H1 (cell line): Measurements from ENCODE around the gene CACFD1. TPM values are rescaled to one million over a fixed set of nuclear protein-coding genes. Genes with fewer than 3 reads are reported as not detected.

Experiments
- CTCF ChIA-PET: fragments of 300-600 bp; sonication (Branson Sonifier 250); formaldehyde crosslinking; loops from one replicate; lab custom pipeline; 2021; ENCODE audit not compliant: partially characterized antibody; lab: Charles Lee
- POLR2A ChIA-PET: fragments of 300-600 bp; sonication (Branson Sonifier 250); formaldehyde crosslinking; loops from one replicate; lab custom pipeline; 2021; ENCODE audit warnings: inconsistent platforms; ENCODE audit not compliant: partially characterized antibody; lab: Charles Lee
- DNase-seq, 2 experiments: peaks; one replicate each; pipeline versions ENCODE4 v3.0.0 to v3.0.0-alpha.2; 2010 to 2022; ENCODE audit warnings: low spot score in 2 of 2, low read depth in 1 of 2, mixed read lengths in 1 of 2
- FAIRE-seq: peaks from 2 replicates; lab custom pipeline; 2011; peaks lifted over from hg19 to GRCh38; lab: Jason Lieb, UNC
- H2AFZ ChIP-seq: 2 replicates; pipeline ENCODE4 v1.8.1; 2012; ENCODE audit warnings: low read length, inconsistent platforms
- H2AK5ac ChIP-seq: 2 replicates; pipeline ENCODE4 v1.6.1; 2013; ENCODE audit warnings: low read depth, low read length
- H2BK120ac ChIP-seq: replicated peaks from 2 replicates; pipeline ENCODE3; 2013; ENCODE audit warnings: low read depth, low read length, inconsistent platforms
- H2BK12ac ChIP-seq: 2 replicates; pipeline ENCODE4 v1.6.1; 2013; ENCODE audit warnings: low read depth, low read length
- H2BK15ac ChIP-seq: 2 replicates; pipeline ENCODE4 v1.6.1; 2013; ENCODE audit warnings: low read length
- H2BK20ac ChIP-seq: 2 replicates; pipeline ENCODE4 v1.6.1; 2013; ENCODE audit warnings: low read length
- H2BK5ac ChIP-seq: 2 replicates; pipeline ENCODE4 v1.6.1; 2013; ENCODE audit warnings: low read depth, low read length
- H3K14ac ChIP-seq: 2 replicates; pipeline ENCODE4 v1.6.1; 2013; ENCODE audit warnings: inconsistent platforms; ENCODE audit not compliant: insufficient read length
- H3K18ac ChIP-seq: 2 replicates; pipeline ENCODE4 v1.6.1; 2013; ENCODE audit warnings: low read length; ENCODE audit errors: extremely low read depth
- H3K23ac ChIP-seq: 2 replicates; pipeline ENCODE4 v1.6.1; 2013; ENCODE audit warnings: inconsistent platforms; ENCODE audit not compliant: insufficient read length
- H3K23me2 ChIP-seq: 2 replicates; pipeline ENCODE4 v1.6.1; 2013; ENCODE audit warnings: low read depth, low read length
- H3K27ac ChIP-seq: 2 replicates; pipeline ENCODE4 v1.6.1; 2011; ENCODE audit warnings: low read depth, low read length, inconsistent platforms
- H3K27me3 ChIP-seq, 4 experiments: replicated peaks in 1 of 4; 1 replicate in 1 of 4; 2 replicates in 3 of 4; pipeline versions ENCODE4 v1.6.1 to v1.8.1; 2011 to 2013; ENCODE audit warnings: low read length in 3 of 4, mild to moderate bottlenecking in 3 of 4, inconsistent platforms in 2 of 4, mixed read lengths in 2 of 4, moderate library complexity in 1 of 4; ENCODE audit not compliant: control insufficient read depth in 3 of 4, insufficient read depth in 3 of 4; ENCODE audit errors: extremely low read depth in 1 of 4
- H3K36me3 ChIP-seq, 4 experiments: 2 replicates each; pipeline versions ENCODE4 v1.6.1 to v1.8.1; 2011 to 2013; ENCODE audit warnings: mild to moderate bottlenecking in 4 of 4, low read length in 3 of 4, moderate library complexity in 2 of 4, control low read depth in 1 of 4, inconsistent platforms in 1 of 4; ENCODE audit not compliant: insufficient read depth in 4 of 4, control insufficient read depth in 2 of 4
- H3K4ac ChIP-seq: replicated peaks from 2 replicates; pipeline ENCODE3; 2013; ENCODE audit warnings: low read length, low read depth, mixed read lengths, inconsistent platforms; ENCODE audit not compliant: insufficient read length
- H3K4me1 ChIP-seq, 4 experiments: replicated peaks in 1 of 4; 1 replicate in 1 of 4; 2 replicates in 3 of 4; pipeline versions ENCODE4 v1.6.1 to v1.8.1; 2011 to 2013; ENCODE audit warnings: low read length in 3 of 4, inconsistent platforms in 2 of 4, mixed read lengths in 1 of 4; ENCODE audit not compliant: insufficient read depth in 4 of 4, control insufficient read depth in 3 of 4
- H3K4me2 ChIP-seq, 2 experiments: 2 replicates each; pipeline versions ENCODE4 v1.6.1 to v1.8.1; 2011 to 2013; ENCODE audit warnings: low read depth in 2 of 2, low read length in 2 of 2, control low read depth in 1 of 2, inconsistent platforms in 1 of 2, mild to moderate bottlenecking in 1 of 2; ENCODE audit not compliant: insufficient read depth in 1 of 2
- H3K4me3 ChIP-seq, 4 experiments: fragments of 200-600, 300-600 bp in 1 of 4; sonication (generic), shearing (Covaris generic), sonication (Bioruptor Twin) in 1 of 4; 2 replicates each; pipeline versions ENCODE4 v1.5.1 to v1.8.1; 2011 to 2016; ENCODE audit warnings: low read length in 4 of 4, low read depth in 3 of 4, control low read depth in 2 of 4, inconsistent platforms in 2 of 4, mild to moderate bottlenecking in 2 of 4, mixed read lengths in 1 of 4, moderate library complexity in 1 of 4; ENCODE audit not compliant: insufficient read depth in 2 of 4; ENCODE audit errors: extremely low read depth in 1 of 4
- H3K56ac ChIP-seq: replicated peaks from 2 replicates; pipeline ENCODE3; 2013; ENCODE audit warnings: low read depth, mild to moderate bottlenecking, mixed read lengths, low read length, inconsistent platforms; ENCODE audit not compliant: insufficient read length
- H3K79me1 ChIP-seq: 2 replicates; pipeline ENCODE4 v1.6.1; 2013; ENCODE audit warnings: low read depth, low read length, control low read depth
- H3K79me2 ChIP-seq, 2 experiments: 2 replicates each; pipeline versions ENCODE4 v1.6.1 to v1.8.1; 2012 to 2013; ENCODE audit warnings: low read length in 2 of 2, mild to moderate bottlenecking in 2 of 2, inconsistent platforms in 1 of 2; ENCODE audit not compliant: insufficient read depth in 2 of 2, control insufficient read depth in 1 of 2
- H3K9ac ChIP-seq, 4 experiments: replicated peaks in 1 of 4; 1 replicate in 1 of 4; 2 replicates in 3 of 4; pipeline versions ENCODE4 v1.6.1 to v1.8.1; 2011 to 2013; ENCODE audit warnings: low read depth in 3 of 4, low read length in 3 of 4, control low read depth in 2 of 4, mild to moderate bottlenecking in 2 of 4, moderate library complexity in 2 of 4, inconsistent platforms in 1 of 4; ENCODE audit errors: extremely low read depth in 1 of 4
- H3K9me3 ChIP-seq, 2 experiments: 2 replicates each; pipeline versions ENCODE4 v1.6.1 to v1.8.1; 2012 to 2013; ENCODE audit warnings: mild to moderate bottlenecking in 2 of 2, moderate library complexity in 2 of 2, control low read depth in 1 of 2, inconsistent platforms in 1 of 2, low read depth in 1 of 2, low read length in 1 of 2, mixed read lengths in 1 of 2; ENCODE audit not compliant: insufficient read depth in 2 of 2
- H4K20me1 ChIP-seq, 2 experiments: replicated peaks in 1 of 2; 2 replicates each; pipeline versions ENCODE3 to v1.8.1; 2011 to 2013; ENCODE audit warnings: inconsistent platforms in 2 of 2, low read length in 2 of 2, mild to moderate bottlenecking in 1 of 2; ENCODE audit not compliant: insufficient read depth in 2 of 2, control insufficient read depth in 1 of 2
- H4K5ac ChIP-seq: 2 replicates; pipeline ENCODE4 v1.6.1; 2013; ENCODE audit warnings: low read length, low read depth, mixed read lengths, inconsistent platforms; ENCODE audit not compliant: insufficient read length
- H4K8ac ChIP-seq: 2 replicates; pipeline ENCODE4 v1.8.0; 2013; ENCODE audit warnings: mild to moderate bottlenecking, moderate library complexity, low read length, inconsistent platforms; ENCODE audit not compliant: insufficient read depth; ENCODE audit errors: extremely low read depth
- H4K91ac ChIP-seq: replicated peaks from 2 replicates; pipeline ENCODE3; 2013; ENCODE audit warnings: low read length, mixed read lengths, inconsistent platforms; ENCODE audit not compliant: insufficient read length
- BCL11A ChIP-seq, 2 experiments: IDR thresholded peaks; one replicate each; pipeline ENCODE4 v1.6.1; 2011; ENCODE audit warnings: low read depth in 2 of 2, low read length in 2 of 2, mild to moderate bottlenecking in 2 of 2
- CHD2 ChIP-seq: IDR thresholded peaks from 2 replicates; pipeline ENCODE4 v1.6.1; 2012; ENCODE audit warnings: low read length, improper control_type of control experiment
- EZH2 ChIP-seq: fragments of 200-600 bp; sonication (generic); IDR thresholded peaks from 2 replicates; pipeline ENCODE4 v1.7.1; 2012; ENCODE audit warnings: low read depth, mild to moderate bottlenecking, moderate library complexity, low read length, inconsistent platforms; ENCODE audit not compliant: severe bottlenecking
- GABPA ChIP-seq: IDR thresholded peaks from 2 replicates; pipeline ENCODE4 v1.6.1; 2011; ENCODE audit warnings: mild to moderate bottlenecking, low read length, moderate library complexity, borderline replicate concordance; ENCODE audit not compliant: insufficient read depth
- JUN ChIP-seq: IDR thresholded peaks from 2 replicates; pipeline ENCODE4 v1.6.1; 2011; ENCODE audit warnings: low read depth, mild to moderate bottlenecking, improper control_type of control experiment, low read length
- RAD21 ChIP-seq, 2 experiments: IDR thresholded peaks in 1 of 2; conservative IDR thresholded peaks in 1 of 2; 2 replicates each; pipeline ENCODE4 v1.6.1; 2011; ENCODE audit warnings: low read depth in 2 of 2, low read length in 2 of 2, improper control_type of control experiment in 1 of 2, inconsistent platforms in 1 of 2, mild to moderate bottlenecking in 1 of 2, moderate library complexity in 1 of 2
- SIX5 ChIP-seq: IDR thresholded peaks from 2 replicates; pipeline ENCODE4 v1.6.1; 2011; ENCODE audit warnings: mild to moderate bottlenecking, low read depth, low read length
- TAF1 ChIP-seq: IDR thresholded peaks from 2 replicates; pipeline ENCODE4 v1.6.1; 2011; ENCODE audit warnings: mild to moderate bottlenecking, low read depth, low read length
- TEAD4 ChIP-seq: IDR thresholded peaks from 2 replicates; pipeline ENCODE4 v1.6.1; 2012; ENCODE audit warnings: low read depth, low read length, inconsistent platforms, mixed read lengths
- WGBS, 2 experiments: shearing (Covaris generic) in 1 of 2; methylation state at CpG; one replicate each; pipeline versions ENCODE4 v1.1.6 to v1.1.7; 2013 to 2015; ENCODE audit warnings: low lambda C conversion rate in 2 of 2, mixed read lengths in 2 of 2, inconsistent platforms in 1 of 2, low coverage in 1 of 2, missing lambda C conversion rate in 1 of 2; ENCODE audit not compliant: insufficient replicate concordance in 2 of 2, insufficient coverage in 1 of 2, insufficient read length in 1 of 2; ENCODE audit errors: extremely low coverage in 1 of 2, missing lambda C conversion rate in 1 of 2; 5-methylcytosine and 5-hydroxymethylcytosine counted together
- polyA plus RNA-seq, 7 experiments: library from polyadenylated mRNA; depleted of rRNA in 3 of 7; stranded (reverse) in 5 of 7; unstranded in 2 of 7; fragments of >200 nt in 5 of 7; fragments of 200-250 nt in 2 of 7; gene quantifications; 1 replicate in 5 of 7; 2 replicates in 1 of 7; 4 replicates in 1 of 7; pipeline versions ENCODE4 v1.2.1 to v1.2.3, GENCODE V29; 2011 to 2013; ENCODE audit warnings: missing spikeins in 2 of 7, mixed read lengths in 2 of 7
- total RNA-seq: library from RNA; stranded (reverse); fragmentation: NEBNext Ultra II Directional; extraction: Animal tissue kit (Norgen Biotek cat#: 25700); gene quantifications from 2 replicates; pipeline ENCODE4 v1.2.1, GENCODE V29; 2021
- TF ChIP-seq, protein P1 (sequence below): IDR thresholded peaks from 2 replicates; pipeline ENCODE4 v1.6.1; 2012; ENCODE audit warnings: low read length, inconsistent platforms
- TF ChIP-seq, protein P2 (sequence below): IDR thresholded peaks from 2 replicates; pipeline ENCODE4 v1.6.1; 2011; ENCODE audit warnings: low read depth, mild to moderate bottlenecking, low read length; ENCODE audit not compliant: insufficient read depth

CACFD1 gene
- total and polyA plus RNA-seq, 2 of the 8 experiments (the other 6 are each of a cell fraction or from before 2014, with no cell fraction given): 13.4 to 15.5 TPM

DNA sequence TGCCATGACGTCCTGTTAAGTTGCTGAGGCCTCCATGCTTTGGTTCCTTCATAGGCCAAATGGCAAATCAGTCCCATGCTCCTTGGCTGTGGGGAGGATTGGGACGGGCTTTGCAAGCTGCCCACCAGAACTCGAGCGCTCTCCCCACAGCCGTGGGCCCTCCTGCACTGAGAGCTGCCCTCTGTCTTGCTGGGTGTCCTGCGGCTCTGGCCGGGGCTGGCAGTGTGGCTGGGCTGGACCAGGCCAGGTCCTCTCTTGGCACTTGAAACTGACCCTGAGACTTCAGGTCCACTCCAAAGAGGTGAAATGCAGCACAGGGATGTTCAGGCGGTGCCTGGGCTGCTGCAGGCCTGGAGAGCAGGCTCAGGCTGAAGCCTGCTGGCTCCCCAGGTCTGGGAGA lies 57.9 kb downstream of the CACFD1 start:
- Histone ChIP-seq H4K8ac (peak overlapping the region; percentile 41; the same call in 1 of the 2 replicates), H3K27me3 (no peaks in the 10 kb centered on the region), H3K4me2 (no peak overlapping the region), H3K4me1 (peaks cover 0 to 7% (median 2%) of the 10 kb centered on the region in 4 experiments; a peak in 2 of 7 replicates), H2BK12ac (no peak overlapping the region), H4K91ac (no peak overlapping the region), H3K79me1 (no peaks in the 10 kb centered on the region), H3K23me2 (no peaks in the 10 kb centered on the region), H4K5ac (no peak overlapping the region), H2BK15ac (0 out of 2 replicates have a peak overlapping the region, but pooled peaks have one; percentile 29), H3K23ac (no peak overlapping the region), H2BK120ac (no peak overlapping the region), H3K9me3 (no peaks in the 10 kb centered on the region), H3K56ac (no peak overlapping the region), H3K27ac (no peak overlapping the region), H2AK5ac (no peak overlapping the region), H2BK5ac (no peak overlapping the region), H2BK20ac (no peak overlapping the region), H3K9ac (no peak overlapping the region), H3K79me2 (no peaks in the 10 kb centered on the region), H3K4me3 (no peak overlapping the region), H2AFZ (no peak overlapping the region), H4K20me1 (no peaks in the 10 kb centered on the region), H3K4ac (no peak overlapping the region), H3K18ac (no peak overlapping the region), H3K14ac (no peak overlapping the region), H3K36me3 (no peaks in the 10 kb centered on the region)
- POLR2A ChIA-PET: interaction anchor here (1.5 kb wide), 1 partner anchor 9 kb away, joined by 9 read pairs; no protein-coding TSS in a partner anchor
- FAIRE-seq: no peak
- WGBS, 2 experiments: 77% methylated on average over 8 of the region's 8 CpGs; no CpG with 5 or more reads in 1 of the 2 experiments
- CTCF ChIA-PET: interaction anchor here (0.7 to 2.2 kb wide), 6 partner anchors 8 to 103 kb away, joined by 3 to 10 read pairs (median 4); no protein-coding TSS in a partner anchor
- no peak for DNase-seq
- TF ChIP-seq JUN (no peak), RAD21 (IDR thresholded peaks at IDR 0.05 in 1 of 2, conservative IDR thresholded peaks at IDR 0.05 in 1 of 2; ENCODE audit: low read depth in 2 of 2, low read length in 2 of 2) (no peak), TEAD4 (no peak), CHD2 (no peak), TAF1 (no peak), BCL11A (IDR thresholded peaks at IDR 0.05; ENCODE audit: low read depth in 2 of 2, low read length in 2 of 2) (no peak), EZH2 (no peak), GABPA (no peak), SIX5 (no peak)
- TF ChIP-seq, protein P1, sequence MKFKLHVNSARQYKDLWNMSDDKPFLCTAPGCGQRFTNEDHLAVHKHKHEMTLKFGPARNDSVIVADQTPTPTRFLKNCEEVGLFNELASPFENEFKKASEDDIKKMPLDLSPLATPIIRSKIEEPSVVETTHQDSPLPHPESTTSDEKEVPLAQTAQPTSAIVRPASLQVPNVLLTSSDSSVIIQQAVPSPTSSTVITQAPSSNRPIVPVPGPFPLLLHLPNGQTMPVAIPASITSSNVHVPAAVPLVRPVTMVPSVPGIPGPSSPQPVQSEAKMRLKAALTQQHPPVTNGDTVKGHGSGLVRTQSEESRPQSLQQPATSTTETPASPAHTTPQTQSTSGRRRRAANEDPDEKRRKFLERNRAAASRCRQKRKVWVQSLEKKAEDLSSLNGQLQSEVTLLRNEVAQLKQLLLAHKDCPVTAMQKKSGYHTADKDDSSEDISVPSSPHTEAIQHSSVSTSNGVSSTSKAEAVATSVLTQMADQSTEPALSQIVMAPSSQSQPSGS: no peak
- TF ChIP-seq, protein P2, sequence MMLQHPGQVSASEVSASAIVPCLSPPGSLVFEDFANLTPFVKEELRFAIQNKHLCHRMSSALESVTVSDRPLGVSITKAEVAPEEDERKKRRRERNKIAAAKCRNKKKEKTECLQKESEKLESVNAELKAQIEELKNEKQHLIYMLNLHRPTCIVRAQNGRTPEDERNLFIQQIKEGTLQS: no peak
